CMK (cell line): ENCODE measurements around the gene KLF7.

Experiments
- DNase-seq: peaks from one replicate; pipeline ENCODE4 v3.0.0-alpha.2; 2010; ENCODE audit warnings: low read depth

KLF7 gene

GRCh38 chr2:207123776-207124391 is 41.9 kb downstream of the KLF7 start:
- DNase-seq, result no peak

GRCh38 chr2:207123335-207123744 is 42.4 kb downstream of the KLF7 start:
- no peak for DNase-seq

GRCh38 chr2:207122651-207123334 is 43.0 kb downstream of the KLF7 start:
- no peak for DNase-seq

GRCh38 chr2:207121784-207122183 is 44.0 kb downstream of the KLF7 start:
- no peak for DNase-seq

- DNase-seq, result no peak
Measured at GRCh38 chr2:207119048-207119447, 46.7 kb downstream of the KLF7 start.

- no peak for DNase-seq
Measured at GRCh38 chr2:207117668-207118067, 48.1 kb downstream of the KLF7 start.

GRCh38 chr2:207115715-207116364 is 49.9 kb downstream of the KLF7 start:
- no peak for DNase-seq

GRCh38 chr2:207113414-207113813 is 52.3 kb downstream of the KLF7 start:
- DNase-seq, result no peak

- DNase-seq, result no peak
Measured at GRCh38 chr2:207112785-207113184, 53.0 kb downstream of the KLF7 start.

- no peak for DNase-seq
Measured at GRCh38 chr2:207112383-207112782, 53.4 kb downstream of the KLF7 start.

- DNase-seq, result no peak
Measured at GRCh38 chr2:207111757-207112156, 54.0 kb downstream of the KLF7 start.

GRCh38 chr2:207110715-207111114 is 55.0 kb downstream of the KLF7 start:
- no peak for DNase-seq

GRCh38 chr2:207110310-207110709 is 55.4 kb downstream of the KLF7 start:
- DNase-seq, result no peak

GRCh38 chr2:207109768-207110167 is 56.0 kb downstream of the KLF7 start:
- DNase-seq, result no peak

GRCh38 chr2:207108440-207108839 is 57.3 kb downstream of the KLF7 start:
- no peak for DNase-seq

- peak; percentile 8 for DNase-seq
Measured at GRCh38 chr2:207107551-207107950, 58.2 kb downstream of the KLF7 start.

GRCh38 chr2:207107131-207107530 is 58.6 kb downstream of the KLF7 start:
- no peak for DNase-seq

GRCh38 chr2:207103132-207103531 is 62.6 kb downstream of the KLF7 start:
- DNase-seq, result no peak

- DNase-seq, result no peak
Measured at GRCh38 chr2:207101984-207102383, 63.8 kb downstream of the KLF7 start.

- no peak for DNase-seq
Measured at GRCh38 chr2:207097278-207097677, 68.5 kb downstream of the KLF7 start.

GRCh38 chr2:207095963-207096362 is 69.8 kb downstream of the KLF7 start:
- DNase-seq, result no peak

- DNase-seq, result no peak
Measured at GRCh38 chr2:207093234-207093633, 72.5 kb downstream of the KLF7 start.

- no peak for DNase-seq
Measured at GRCh38 chr2:207092818-207093217, 72.9 kb downstream of the KLF7 start.
